ENCODE measurements around the gene COX4I1.
A peak's percentile ranks its signal among the peaks of the same experiment; 100 is the strongest.

COX4I1 gene

DNA sequence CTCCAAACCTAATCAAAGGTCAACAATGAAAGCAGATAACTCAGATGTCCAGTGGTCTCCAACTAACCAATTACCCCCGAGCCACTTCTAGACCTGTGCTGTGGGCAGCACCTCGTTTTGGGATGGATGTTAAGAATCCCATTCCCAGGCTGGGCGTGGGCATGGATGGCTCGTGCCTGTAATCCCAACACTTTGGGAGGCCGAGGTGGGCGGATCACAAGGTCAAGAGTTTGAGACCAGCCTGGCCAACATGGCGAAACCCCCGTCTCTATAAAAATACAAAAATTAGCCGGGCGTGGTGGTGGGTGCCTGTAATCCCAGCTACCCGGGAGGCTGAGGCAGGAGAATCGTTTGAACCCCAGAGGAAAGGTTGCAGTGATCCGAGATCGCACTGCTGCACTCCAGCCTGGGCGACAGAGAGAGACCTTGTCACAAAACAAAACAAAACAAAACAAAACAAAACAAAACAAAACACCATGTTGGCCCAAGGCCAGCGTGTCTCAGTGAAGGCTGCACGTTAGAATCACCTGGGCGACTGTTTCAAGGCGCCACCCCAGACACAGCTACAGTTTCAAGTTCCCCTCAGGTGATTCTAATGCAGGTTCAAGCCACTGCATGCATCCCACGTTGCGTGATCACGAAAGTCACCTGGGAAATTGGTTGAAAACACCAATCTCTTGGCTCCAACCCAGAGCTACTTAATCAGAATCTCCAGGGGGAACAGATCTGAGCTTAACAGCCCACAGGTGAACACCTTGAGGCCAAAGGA lies 21.3 kb downstream of the COX4I1 start:
- Mint-ChIP-seq H3K4me3 (no peak overlapping the region), H3K27ac (peak overlapping the region; percentile 57), H3K4me1 (peaks cover 21% of the 10 kb centered on the region), H3K9me3 (no peaks in the 10 kb centered on the region), H3K36me3 (no peaks in the 10 kb centered on the region), H3K27me3 (no peaks in the 10 kb centered on the region)
- ATAC-seq: no peak

DNA sequence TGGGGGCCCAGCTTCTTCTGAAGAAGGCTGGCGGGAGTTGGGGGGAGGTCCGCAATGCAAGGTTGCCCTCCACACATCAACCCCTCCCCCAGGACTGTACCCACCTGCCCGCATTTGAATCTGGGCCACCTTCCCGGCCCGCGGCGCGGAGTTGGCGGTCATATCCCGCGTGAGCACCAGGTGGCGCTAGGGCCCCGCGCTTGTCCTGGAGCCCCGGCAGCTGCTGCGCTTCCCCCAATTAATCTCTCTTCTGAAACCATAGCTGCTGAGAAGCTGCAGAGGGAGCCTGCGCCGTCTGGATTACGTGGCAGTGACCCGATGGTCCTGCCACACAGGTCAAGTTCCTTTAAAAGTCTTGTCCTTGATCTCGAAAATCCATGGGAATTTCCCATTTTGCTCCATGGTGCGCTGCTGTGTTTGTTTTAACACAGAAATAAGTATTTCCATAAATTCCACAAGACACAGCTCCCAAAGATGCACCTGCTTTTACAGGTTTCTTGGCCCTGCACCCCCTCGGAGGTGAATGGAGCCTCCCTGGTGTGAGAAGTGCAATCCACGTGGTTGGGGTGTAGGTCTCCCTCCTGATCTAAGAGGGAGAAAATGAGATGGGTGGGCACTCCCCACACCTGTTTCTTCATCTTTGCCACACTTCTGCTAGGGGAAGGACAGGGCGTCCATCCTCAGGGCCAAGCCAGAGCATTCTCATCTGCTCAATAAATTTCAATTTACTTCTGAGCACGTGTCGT lies 22.1 kb downstream of the COX4I1 start:
- H3K27me3 Mint-ChIP-seq: no peaks in the 10 kb centered on the region
- peaks cover 28% of the 10 kb centered on the region for H3K4me1 Mint-ChIP-seq
- H3K36me3 Mint-ChIP-seq: no peaks in the 10 kb centered on the region
- ATAC-seq: peak; percentile 94
- H3K4me3 Mint-ChIP-seq: no peak overlapping the region
- no peaks in the 10 kb centered on the region for H3K9me3 Mint-ChIP-seq
- peak overlapping the region; percentile 57 for H3K27ac Mint-ChIP-seq

DNA sequence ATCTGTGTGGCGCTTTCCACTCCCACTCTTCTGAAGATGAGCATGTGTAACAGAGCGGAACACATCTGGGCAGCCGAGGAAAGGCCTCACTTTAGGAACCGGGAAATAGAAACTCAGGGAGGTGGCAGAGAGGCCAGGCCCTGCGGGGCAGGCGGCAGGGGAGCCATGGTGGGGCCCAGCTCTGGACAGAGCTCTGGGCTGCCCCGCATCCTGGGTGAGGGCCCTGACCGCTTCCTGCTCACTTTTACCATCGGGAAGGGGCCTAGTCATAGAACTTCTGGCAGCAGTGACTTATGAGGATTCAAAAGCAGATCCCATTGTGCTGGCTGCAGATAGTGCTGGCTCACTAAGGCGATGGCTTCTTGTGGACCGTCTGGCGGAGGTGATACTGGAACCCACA lies 22.6 kb downstream of the COX4I1 start:
- H3K27me3 Mint-ChIP-seq: no peaks in the 10 kb centered on the region
- no peaks in the 10 kb centered on the region for H3K9me3 Mint-ChIP-seq
- peaks cover 28% of the 10 kb centered on the region for H3K4me1 Mint-ChIP-seq
- ATAC-seq: no peak
- no peaks in the 10 kb centered on the region for H3K36me3 Mint-ChIP-seq
- peak overlapping the region; percentile 57 for H3K27ac Mint-ChIP-seq
- no peak overlapping the region for H3K4me3 Mint-ChIP-seq

DNA sequence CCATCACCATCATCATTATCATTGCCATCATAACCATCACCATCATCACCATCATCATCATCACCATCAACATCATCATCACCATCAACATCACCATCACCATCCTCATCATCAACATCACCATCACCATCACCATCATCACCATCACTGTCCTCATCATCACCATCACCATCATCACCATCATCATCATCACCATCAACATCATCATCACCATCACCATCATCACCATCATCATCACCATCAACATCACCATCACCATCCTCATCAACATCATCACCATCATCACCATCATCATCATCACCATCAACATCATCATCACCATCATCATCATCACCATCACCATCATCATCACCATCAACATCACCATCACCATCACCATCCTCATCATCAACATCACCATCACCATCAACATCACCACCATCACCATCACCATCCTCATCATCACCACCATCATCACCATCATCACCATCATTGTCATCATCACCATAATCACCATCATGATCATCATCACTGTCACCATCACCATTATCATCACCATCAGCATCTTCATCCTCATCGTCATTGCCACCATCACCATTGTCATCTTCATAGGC lies 23.9 kb downstream of the COX4I1 start:
- ATAC-seq: no peak
- no peak overlapping the region for H3K4me3 Mint-ChIP-seq
- no peak overlapping the region for H3K27ac Mint-ChIP-seq

DNA sequence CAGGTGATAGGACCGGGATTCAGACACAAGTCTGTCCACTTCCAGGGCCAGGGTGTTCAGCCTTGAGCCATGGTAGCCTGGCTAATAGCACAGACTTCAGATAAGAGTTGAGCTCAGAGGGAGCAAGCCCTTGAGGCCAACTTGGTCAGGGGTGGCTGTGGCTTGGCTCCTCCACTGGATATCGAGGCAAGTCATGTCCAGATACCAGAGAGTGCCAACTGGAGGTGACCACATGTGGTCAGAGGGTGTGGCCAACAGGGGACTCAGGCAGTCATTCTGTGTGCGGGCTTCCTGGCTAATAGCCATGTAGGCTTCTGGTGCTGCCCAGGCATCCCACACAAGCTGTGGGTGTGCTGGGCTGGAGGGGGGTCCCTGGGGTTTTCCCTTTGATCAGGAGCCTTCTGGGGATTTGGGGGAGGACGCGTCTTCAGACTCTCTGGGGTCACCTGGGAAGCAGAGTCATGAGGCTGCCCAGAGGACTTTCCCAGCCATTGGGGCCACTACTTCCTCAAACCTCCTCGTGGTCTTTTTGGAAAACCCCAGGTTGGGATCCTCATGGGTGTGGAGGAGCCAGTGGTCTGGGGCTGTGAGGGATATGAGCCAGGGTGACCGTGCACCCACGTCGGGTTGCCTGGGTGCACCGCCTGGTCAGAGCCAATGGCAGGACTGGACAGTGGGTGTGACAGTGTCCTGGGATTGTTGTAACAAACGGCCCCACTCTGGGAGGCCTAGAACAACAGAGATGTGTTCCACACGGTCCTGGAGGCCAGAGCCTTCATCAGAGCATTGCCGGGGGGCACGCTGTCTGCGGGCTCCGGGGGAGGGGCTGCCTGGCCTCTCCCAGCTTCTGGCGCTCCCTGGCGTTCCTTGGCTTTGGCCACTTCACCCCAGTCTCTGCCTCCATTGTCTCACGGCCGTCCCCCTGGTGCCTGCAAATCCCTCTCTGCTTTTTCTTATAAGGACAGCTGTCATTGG lies 25.0 kb downstream of the COX4I1 start:
- H3K27ac Mint-ChIP-seq: peak overlapping the region; percentile 15
- no peak overlapping the region for H3K4me3 Mint-ChIP-seq
- no peak for ATAC-seq
- peaks cover 34% of the 10 kb centered on the region for H3K4me1 Mint-ChIP-seq
- peaks cover 7% of the 10 kb centered on the region for H3K36me3 Mint-ChIP-seq
- no peaks in the 10 kb centered on the region for H3K27me3 Mint-ChIP-seq
- H3K9me3 Mint-ChIP-seq: peaks cover 6% of the 10 kb centered on the region

More for the DNA sequence above, 23.9 kb downstream of the COX4I1 start:
- Mint-ChIP-seq H3K4me1 (peaks cover 29% of the 10 kb centered on the region), H3K36me3 (no peaks in the 10 kb centered on the region), H3K27me3 (no peaks in the 10 kb centered on the region), H3K9me3 (no peaks in the 10 kb centered on the region)

DNA sequence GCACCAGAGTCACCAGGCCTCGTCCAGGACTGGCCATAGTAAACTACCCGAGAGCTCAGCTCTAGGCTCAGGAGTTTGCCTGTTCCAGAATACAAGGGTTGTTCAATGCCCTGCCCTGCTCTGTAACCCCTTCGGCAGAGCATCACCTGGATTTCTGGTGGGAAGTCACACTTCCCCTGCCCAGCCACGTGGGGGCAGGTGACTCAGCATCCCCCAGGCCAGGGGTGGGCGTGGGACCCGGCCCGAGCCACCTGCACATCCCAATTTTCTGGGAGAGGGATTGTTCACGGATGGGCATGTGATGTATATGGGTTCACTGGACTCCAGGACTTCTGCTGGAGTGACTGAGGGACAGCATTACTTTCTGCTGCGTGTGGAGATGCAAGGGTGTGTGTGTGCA lies 25.8 kb downstream of the COX4I1 start:
- peaks cover 6% of the 10 kb centered on the region for H3K9me3 Mint-ChIP-seq

DNA sequence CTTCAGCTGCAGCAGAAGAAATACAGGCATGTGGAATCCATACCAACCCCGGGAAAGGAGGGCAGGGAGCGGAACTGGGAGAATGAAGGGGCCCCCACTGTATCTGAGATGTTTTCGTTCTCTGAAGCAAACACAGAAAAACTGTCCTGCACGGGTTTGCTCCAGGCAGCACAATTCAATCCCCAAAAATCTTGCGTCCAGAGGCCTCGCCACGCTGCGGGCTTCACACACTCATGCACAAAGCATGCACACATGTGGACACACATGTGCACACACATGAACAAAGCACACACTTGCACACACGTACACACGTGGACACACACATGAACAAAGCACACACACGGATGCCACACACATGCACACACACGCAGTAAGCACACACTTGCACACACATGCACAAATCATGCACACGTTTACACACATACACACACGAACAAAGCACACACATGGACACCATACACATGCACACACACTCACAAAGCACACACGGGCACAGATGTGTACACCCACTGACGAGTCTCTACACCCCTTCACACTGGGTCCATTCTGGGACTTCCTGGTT lies 27.3 kb downstream of the COX4I1 start:
- Mint-ChIP-seq H3K4me3 (no peak overlapping the region), H3K4me1 (peaks cover 39% of the 10 kb centered on the region), H3K27me3 (no peaks in the 10 kb centered on the region), H3K27ac (peak overlapping the region; percentile 15), H3K36me3 (peaks cover 13% of the 10 kb centered on the region), H3K9me3 (peaks cover 6% of the 10 kb centered on the region)
- no peak for ATAC-seq

More for the DNA sequence above, 25.8 kb downstream of the COX4I1 start:
- peak overlapping the region; percentile 15 for H3K27ac Mint-ChIP-seq
- H3K4me3 Mint-ChIP-seq: no peak overlapping the region
- H3K27me3 Mint-ChIP-seq: no peaks in the 10 kb centered on the region
- no peak for ATAC-seq
- H3K4me1 Mint-ChIP-seq: peaks cover 36% of the 10 kb centered on the region
- peaks cover 7% of the 10 kb centered on the region for H3K36me3 Mint-ChIP-seq

DNA sequence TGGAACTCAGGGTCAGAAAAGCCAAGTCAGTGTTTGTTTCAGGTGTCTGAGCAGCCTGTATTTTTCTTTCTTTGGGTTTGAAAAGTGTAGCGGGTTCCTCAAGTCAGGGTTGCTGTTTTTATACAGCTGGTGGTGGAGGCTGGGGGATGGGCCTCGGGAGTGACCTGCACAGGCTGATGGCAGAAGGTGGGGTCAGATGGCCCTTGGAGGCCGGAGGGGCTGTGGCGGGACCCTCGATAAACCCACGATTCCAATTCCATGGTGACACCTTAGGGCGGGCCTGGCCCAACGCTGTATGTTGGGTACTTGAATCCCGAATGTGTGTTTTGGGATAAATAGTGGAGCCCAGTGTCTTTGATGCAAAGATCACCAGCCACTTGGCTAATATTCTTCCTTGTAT lies 28.7 kb downstream of the COX4I1 start:
- Mint-ChIP-seq H3K36me3 (peaks cover 13% of the 10 kb centered on the region), H3K9me3 (peaks cover 6% of the 10 kb centered on the region), H3K27ac (peak overlapping the region; percentile 68), H3K27me3 (no peaks in the 10 kb centered on the region), H3K4me1 (peaks cover 49% of the 10 kb centered on the region), H3K4me3 (no peak overlapping the region)
- no peak for ATAC-seq

DNA sequence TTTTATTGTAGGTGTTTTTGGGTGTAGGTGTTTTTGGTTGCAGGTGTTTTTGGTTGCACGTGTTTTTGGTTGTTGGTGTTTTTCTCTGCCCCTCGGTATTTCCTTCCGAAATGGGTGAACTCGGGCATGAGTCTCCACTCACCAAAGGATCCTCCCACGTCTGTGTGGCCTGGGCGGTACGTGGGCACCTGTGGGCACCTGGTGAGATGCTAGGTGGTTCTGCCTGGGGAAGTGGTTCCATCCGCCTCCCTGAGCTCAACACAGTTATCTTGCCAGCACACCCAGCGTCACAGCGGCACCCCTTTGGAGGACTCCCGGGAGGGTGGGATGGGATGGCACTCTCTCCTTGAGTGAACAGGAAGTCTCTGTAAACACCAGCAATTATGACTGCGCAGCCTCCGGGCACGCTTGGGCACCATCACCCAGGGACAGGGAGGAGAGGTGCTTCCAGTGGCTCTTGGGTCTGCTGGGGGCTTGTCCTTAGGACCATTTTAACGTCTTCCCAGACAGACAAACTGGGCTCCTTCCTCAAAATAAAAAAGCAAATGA lies 29.8 kb downstream of the COX4I1 start:
- no peaks in the 10 kb centered on the region for H3K27me3 Mint-ChIP-seq
- peak; percentile 38 for ATAC-seq
- peak overlapping the region; percentile 68 for H3K27ac Mint-ChIP-seq
- H3K4me1 Mint-ChIP-seq: peaks cover 58% of the 10 kb centered on the region
- peaks cover 19% of the 10 kb centered on the region for H3K36me3 Mint-ChIP-seq
- peaks cover 9% of the 10 kb centered on the region for H3K9me3 Mint-ChIP-seq
- H3K4me3 Mint-ChIP-seq: peak overlapping the region; percentile 64

DNA sequence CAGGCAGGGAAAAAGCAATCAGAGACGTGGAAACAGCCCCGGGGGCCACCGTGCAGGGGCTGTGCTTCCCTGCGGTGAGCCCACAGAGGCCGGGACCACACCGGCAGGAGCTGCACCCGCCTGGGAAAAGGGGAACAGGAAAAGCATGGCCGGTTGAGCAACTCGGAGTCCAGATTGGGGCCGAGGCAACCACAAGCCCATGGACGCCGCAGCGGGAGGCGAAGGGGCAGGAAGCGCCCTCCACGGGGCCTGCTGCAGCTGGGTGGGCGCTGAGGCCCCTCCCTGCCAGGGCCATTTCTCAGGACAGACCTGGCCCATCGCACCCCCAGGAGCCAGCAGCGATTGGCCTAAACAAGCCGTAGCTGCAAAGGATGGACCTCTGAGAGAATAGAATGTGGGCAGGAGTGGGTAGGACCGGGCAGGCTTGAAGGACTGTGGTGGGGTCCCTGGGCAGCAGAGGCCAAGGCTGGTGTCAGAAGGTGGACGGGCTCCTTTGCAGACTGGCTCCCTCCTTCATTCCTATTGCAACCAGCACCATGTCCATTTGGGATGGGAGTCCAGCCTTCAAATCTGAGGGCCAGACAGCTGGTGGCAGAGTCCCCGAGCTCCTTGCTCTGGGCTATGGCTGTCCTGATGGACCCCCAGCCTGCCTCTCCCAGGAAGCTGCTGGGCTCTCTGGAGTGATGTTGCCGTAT lies 30.4 kb downstream of the COX4I1 start:
- Mint-ChIP-seq H3K27me3 (no peaks in the 10 kb centered on the region), H3K27ac (peak overlapping the region; percentile 68), H3K4me1 (peaks cover 58% of the 10 kb centered on the region), H3K9me3 (peaks cover 9% of the 10 kb centered on the region), H3K4me3 (peak overlapping the region; percentile 64), H3K36me3 (peaks cover 19% of the 10 kb centered on the region)
- ATAC-seq: no peak

DNA sequence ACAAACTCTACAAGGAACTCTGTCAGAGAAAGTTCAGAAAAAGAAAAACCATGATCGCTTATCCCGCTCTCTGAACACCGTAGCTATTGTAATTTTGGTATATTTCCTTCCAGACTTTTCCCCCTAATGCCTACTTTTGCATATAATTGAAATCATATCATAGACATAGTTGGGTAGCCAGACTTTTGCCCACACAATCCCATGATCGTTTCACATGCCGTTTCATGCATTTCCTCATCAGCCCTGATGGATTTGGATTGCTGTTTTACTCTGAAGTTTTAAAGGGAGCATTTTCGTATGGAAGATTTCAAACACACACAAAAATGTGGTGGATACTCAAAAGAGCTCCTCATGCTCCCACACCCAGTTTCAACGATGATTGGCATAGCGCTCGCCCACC lies 31.3 kb downstream of the COX4I1 start:
- ATAC-seq: no peak
- Mint-ChIP-seq H3K27ac (peak overlapping the region; percentile 96), H3K4me1 (peaks cover 64% of the 10 kb centered on the region), H3K27me3 (no peaks in the 10 kb centered on the region), H3K4me3 (no peak overlapping the region), H3K9me3 (peaks cover 9% of the 10 kb centered on the region), H3K36me3 (peaks cover 19% of the 10 kb centered on the region)

DNA sequence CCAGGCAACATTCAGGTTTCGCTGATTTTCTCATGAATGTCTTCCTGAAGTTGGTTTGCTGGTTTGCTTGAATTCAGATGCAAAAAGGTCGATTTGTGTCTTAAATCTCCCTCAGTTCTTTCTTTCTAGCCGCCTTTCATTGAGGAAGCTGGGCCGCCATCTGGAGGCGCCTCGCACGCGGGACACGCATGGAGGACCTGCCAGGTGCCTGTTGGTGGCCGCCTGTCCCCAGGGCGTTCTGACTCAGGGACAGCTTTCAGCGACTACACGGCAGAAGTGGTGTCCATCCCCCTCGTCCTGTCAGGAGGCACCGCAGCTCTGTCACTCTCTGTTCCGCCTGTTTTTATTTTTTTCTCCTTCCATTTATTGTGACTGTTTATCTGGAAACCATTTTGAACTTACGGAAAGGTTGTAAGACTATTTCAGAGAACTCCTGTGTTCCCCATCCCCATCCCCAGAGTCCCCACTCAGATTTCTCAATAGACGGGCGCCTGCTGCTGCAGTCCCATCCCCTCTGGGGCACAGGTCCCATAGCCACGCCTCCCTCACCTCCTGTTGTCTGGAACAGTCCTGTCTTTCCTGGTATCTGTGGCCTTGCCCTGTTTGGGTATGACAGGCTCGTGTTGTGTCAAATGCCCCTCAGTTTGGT lies 33.2 kb downstream of the COX4I1 start:
- peak overlapping the region; percentile 96 for H3K27ac Mint-ChIP-seq
- peaks cover 57% of the 10 kb centered on the region for H3K4me1 Mint-ChIP-seq
- H3K4me3 Mint-ChIP-seq: peak overlapping the region; percentile 68
- peaks cover 19% of the 10 kb centered on the region for H3K36me3 Mint-ChIP-seq
- peaks cover 9% of the 10 kb centered on the region for H3K9me3 Mint-ChIP-seq
- ATAC-seq: peak; percentile 96
- peaks cover 5% of the 10 kb centered on the region for H3K27me3 Mint-ChIP-seq

DNA sequence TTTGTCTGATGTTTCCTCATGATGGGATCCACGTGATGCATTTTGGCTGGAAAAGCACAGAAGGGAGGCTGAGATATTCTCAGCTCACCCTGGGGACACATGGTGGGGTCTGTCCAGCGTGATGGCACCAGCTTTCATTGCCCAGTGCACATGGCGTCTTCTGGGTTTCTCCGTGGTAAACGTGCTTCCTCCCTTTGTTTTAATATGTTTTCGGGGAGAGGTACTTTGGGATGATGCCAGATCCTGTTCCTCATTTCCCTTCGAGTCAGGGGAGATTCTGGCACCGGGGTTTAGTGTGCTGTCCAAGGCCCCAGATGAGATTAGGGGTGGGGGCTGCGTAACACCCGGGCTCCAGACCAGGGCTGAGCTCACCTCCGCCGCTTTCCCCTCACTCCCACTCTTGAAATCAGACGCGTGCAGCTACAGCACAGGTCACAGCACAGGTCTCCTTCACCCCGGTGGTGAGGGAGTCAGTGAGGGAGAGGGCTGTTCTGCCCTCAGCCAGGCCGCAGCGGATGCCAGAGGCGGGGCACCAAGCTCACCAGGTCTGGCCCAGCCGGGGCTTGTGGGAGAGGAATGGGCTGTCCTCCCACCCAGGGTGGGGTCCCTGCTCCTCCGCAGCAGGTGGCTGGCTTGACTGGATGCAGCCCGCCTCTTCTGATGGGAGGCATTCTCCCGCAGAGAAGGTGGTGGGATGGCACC lies 33.9 kb downstream of the COX4I1 start:
- peak overlapping the region; percentile 96 for H3K27ac Mint-ChIP-seq
- peaks cover 19% of the 10 kb centered on the region for H3K36me3 Mint-ChIP-seq
- H3K4me1 Mint-ChIP-seq: peaks cover 57% of the 10 kb centered on the region
- peaks cover 5% of the 10 kb centered on the region for H3K27me3 Mint-ChIP-seq
- ATAC-seq: no peak
- peaks cover 9% of the 10 kb centered on the region for H3K9me3 Mint-ChIP-seq
- H3K4me3 Mint-ChIP-seq: peak overlapping the region; percentile 68

Measured in stimulated activated memory B cell treated with anti-CD40 and anti-IgM and Interleukin-4, amounts not matched to agents 10 μg/mL and 1 μg/mL and 100 μg/mL, for 72 hours (primary cell).